Measurements from ENCODE around the gene FHIP2A.

- TF ChIP-seq RAD21 (conservative IDR thresholded peaks at IDR 0.05) (no peak), CTCF (IDR thresholded peaks at IDR 0.05; ENCODE audit: poor library complexity, severe bottlenecking) (no peak), POLR2AphosphoS5 (IDR thresholded peaks at IDR 0.05) (no peak), TAF1 (IDR thresholded peaks at IDR 0.05; ENCODE audit: low read depth) (no peak), REST (IDR thresholded peaks at IDR 0.05; ENCODE audit: borderline replicate concordance) (no peak), EZH2 (IDR thresholded peaks at IDR 0.05; ENCODE audit: borderline replicate concordance, insufficient read depth, low read length, poor library complexity, severe bottlenecking) (no peak), MXI1 (conservative IDR thresholded peaks at IDR 0.05; ENCODE audit: poor library complexity, severe bottlenecking) (no peak), EP300 (conservative IDR thresholded peaks at IDR 0.05; ENCODE audit: poor library complexity, severe bottlenecking) (no peak), SMC3 (conservative IDR thresholded peaks at IDR 0.05; ENCODE audit: poor library complexity) (no peak)
Observed at GRCh38 chr10:114806562-114807391, 14.8 kb upstream of the FHIP2A start.
